Calu3 (cell line): Measurements from ENCODE around the gene DSTYK. TPM values are rescaled to one million over a fixed set of nuclear protein-coding genes. Genes with fewer than 3 reads are reported as not detected.

ENCODE experiments used
- BruUV-seq: library from RNA; stranded (reverse); fragments of 400-500 nt; replicated peaks from 2 replicates; lab custom pipeline; 2021; lab: Mats Ljungman, UMichigan
- CTCF ChIA-PET: fragments of 300-600 bp; sonication (Branson Sonifier 250); formaldehyde crosslinking; loops from one replicate; lab custom pipeline; 2022; ENCODE audit warnings: antibody characterized with exemption; lab: Charles Lee
- DNase-seq: peaks from one replicate; pipeline ENCODE4 v3.0.0; 2022
- H3K27ac Mint-ChIP-seq: one replicate; pipeline ENCODE4 v1.8.0; 2022; ENCODE audit warnings: mixed read lengths; ENCODE audit not compliant: unreplicated experiment
- H3K27me3 Mint-ChIP-seq: one replicate; pipeline ENCODE4 v1.8.0; 2022; ENCODE audit warnings: mixed read lengths; ENCODE audit not compliant: unreplicated experiment
- H3K36me3 Mint-ChIP-seq: one replicate; pipeline ENCODE4 v1.8.0; 2022; ENCODE audit warnings: mild to moderate bottlenecking, moderate library complexity, mixed read lengths; ENCODE audit not compliant: insufficient read depth, unreplicated experiment
- H3K4me1 Mint-ChIP-seq: one replicate; pipeline ENCODE4 v1.8.0; 2022; ENCODE audit warnings: mild to moderate bottlenecking, low read depth, mixed read lengths; ENCODE audit not compliant: unreplicated experiment
- H3K4me3 Mint-ChIP-seq: one replicate; pipeline ENCODE4 v1.8.0; 2022; ENCODE audit warnings: mild to moderate bottlenecking, low read depth, moderate library complexity, mixed read lengths; ENCODE audit not compliant: unreplicated experiment
- H3K9me3 Mint-ChIP-seq: one replicate; pipeline ENCODE4 v1.8.0; 2022; ENCODE audit warnings: low read depth, mixed read lengths; ENCODE audit not compliant: unreplicated experiment
- CTCF ChIP-seq: fragments of 200-600 bp; IDR thresholded peaks from one replicate; pipeline ENCODE4 v1.8.0; 2022; ENCODE audit warnings: antibody characterized with exemption; ENCODE audit not compliant: unreplicated experiment
- intact Hi-C: fragments of 100-400 bp; cut with micrococcal nuclease; formaldehyde crosslinking; loops from one replicate; pipeline ENCODE4 v1.10.0; 2022; ENCODE audit not compliant: unreplicated experiment
- total RNA-seq: library from RNA; stranded (reverse); gene quantifications from 2 replicates; pipeline ENCODE4 v1.2.3, GENCODE V29; 2022

DSTYK gene
- total RNA-seq, 1 experiment from 2014 or later = 8.3 TPM

GRCh38 chr1:205229916-205230700 is 18.6 kb upstream of the DSTYK start:
- CTCF ChIA-PET = interaction anchor here (0.7 to 3.8 kb wide), 8 partner anchors 17 to 285 kb away, joined by 3 to 39 read pairs (median 6); no protein-coding TSS in a partner anchor
- Mint-ChIP-seq H3K4me1 (peaks cover 28% of the 10 kb centered on the region), H3K27me3 (no peaks in the 10 kb centered on the region), H3K36me3 (peaks cover 11% of the 10 kb centered on the region), H3K4me3 (peak overlapping the region; percentile 66), H3K9me3 (no peaks in the 10 kb centered on the region), H3K27ac (no peak overlapping the region)
- intact Hi-C loops = loop anchor here (2.0 kb wide), 1 partner anchor 27 kb away; no protein-coding TSS in a partner anchor
- no TSS peak for BruUV-seq
- DNase-seq = no peak
- no peak for TF ChIP-seq CTCF

GRCh38 chr1:205229399-205229871 is 17.9 kb upstream of the DSTYK start:
- Mint-ChIP-seq H3K4me3 (peak overlapping the region; percentile 66), H3K4me1 (peaks cover 28% of the 10 kb centered on the region), H3K27ac (no peak overlapping the region), H3K9me3 (no peaks in the 10 kb centered on the region), H3K36me3 (peaks cover 11% of the 10 kb centered on the region), H3K27me3 (peaks cover 5% of the 10 kb centered on the region)
- intact Hi-C loops = loop anchor here (2.0 kb wide), 1 partner anchor 27 kb away; no protein-coding TSS in a partner anchor
- TF ChIP-seq CTCF = peak; percentile 8
- BruUV-seq = no TSS peak
- CTCF ChIA-PET = interaction anchor here (0.6 to 3.8 kb wide), 10 partner anchors 18 to 285 kb away, joined by 3 to 39 read pairs (median 4); no protein-coding TSS in a partner anchor
- DNase-seq = peak; percentile 68

GRCh38 chr1:205228093-205228521 is 16.6 kb upstream of the DSTYK start:
- intact Hi-C loops = loop anchor here (2.0 kb wide), 1 partner anchor 29 kb away; no protein-coding TSS in a partner anchor
- CTCF ChIA-PET = interaction anchor here (1.2 to 3.8 kb wide), 5 partner anchors 18 to 46 kb away, joined by 3 to 39 read pairs (median 9); no protein-coding TSS in a partner anchor
- Mint-ChIP-seq H3K36me3 (peaks cover 11% of the 10 kb centered on the region), H3K27me3 (peaks cover 13% of the 10 kb centered on the region), H3K4me1 (peaks cover 28% of the 10 kb centered on the region), H3K27ac (no peak overlapping the region), H3K9me3 (no peaks in the 10 kb centered on the region), H3K4me3 (peak overlapping the region; percentile 66)
- peak; percentile 8 for DNase-seq
- TF ChIP-seq CTCF = no peak
- BruUV-seq = no TSS peak

- no TSS peak for BruUV-seq
- peak; percentile 86 for DNase-seq
- no peak for TF ChIP-seq CTCF
These were observed 16.1 kb upstream of the DSTYK start, which contains the start of gene TMCC2 for GRCh38 chr1:205227584-205228013. TMCC2 (plus strand) TSS chr1:205227946; CDS start chr1:205228565, 619 bp downstream.

More at GRCh38 chr1:205227584-205228013, 16.1 kb upstream of the DSTYK start, which contains the start of gene TMCC2:
- peaks cover 11% of the 10 kb centered on the region for H3K36me3 Mint-ChIP-seq
- peaks cover 28% of the 10 kb centered on the region for H3K4me1 Mint-ChIP-seq
- H3K9me3 Mint-ChIP-seq = no peaks in the 10 kb centered on the region
- peak within 1 kb of the TSS; percentile 2 for H3K27ac Mint-ChIP-seq
- H3K4me3 Mint-ChIP-seq = peak within 1 kb of the TSS; percentile 66
- CTCF ChIA-PET = interaction anchor here (0.7 to 3.8 kb wide), 4 partner anchors 19 to 46 kb away, joined by 3 to 39 read pairs (median 4); no protein-coding TSS in a partner anchor
- intact Hi-C loops = loop anchor here (2.0 kb wide), 1 partner anchor 29 kb away; no protein-coding TSS in a partner anchor
- H3K27me3 Mint-ChIP-seq = peaks cover 13% of the 10 kb centered on the region
